GM12891 (cell line): Measurements from ENCODE around the gene SDC3.

Source experiments
- POLR2AphosphoS5 ChIP-seq: IDR thresholded peaks from 2 replicates; pipeline ENCODE4 v1.6.1; 2011; ENCODE audit warnings: low read depth, low read length, control low read depth
- POU2F2 ChIP-seq: IDR thresholded peaks from 2 replicates; pipeline ENCODE4 v1.6.1; 2011; ENCODE audit warnings: low read depth, mild to moderate bottlenecking, control low read depth, low read length, moderate library complexity
- TAF1 ChIP-seq: IDR thresholded peaks from 2 replicates; pipeline ENCODE4 v1.6.1; 2011; ENCODE audit warnings: low read depth, low read length, control low read depth

- TF ChIP-seq POU2F2 (no peak), POLR2AphosphoS5 (no peak), TAF1 (no peak)
Observed at GRCh38 chr1:30876451-30877204, 31.9 kb downstream of the SDC3 start.
